Stimulated activated CD4-positive, alpha-beta T cell treated with anti-CD3 and anti-CD28 coated beads, Interleukin-4, amount 100 ng/mL, for 1 hour (primary cell): ENCODE results near the gene GNAL.
A peak's percentile ranks its signal among the peaks of the same experiment; 100 is the strongest.

ENCODE experiments used
- DNase-seq: peaks from one replicate; pipeline ENCODE4 v3.0.0-alpha.2; 2020

GNAL gene

GRCh38 chr18:11729556-11729955 is 40.5 kb downstream of the GNAL start:
- DNase-seq = no peak

GRCh38 chr18:11733031-11733430 is 44.0 kb downstream of the GNAL start:
- peak; percentile 66 for DNase-seq

GRCh38 chr18:11736656-11737055 is 47.6 kb downstream of the GNAL start:
- no peak for DNase-seq

DNA sequence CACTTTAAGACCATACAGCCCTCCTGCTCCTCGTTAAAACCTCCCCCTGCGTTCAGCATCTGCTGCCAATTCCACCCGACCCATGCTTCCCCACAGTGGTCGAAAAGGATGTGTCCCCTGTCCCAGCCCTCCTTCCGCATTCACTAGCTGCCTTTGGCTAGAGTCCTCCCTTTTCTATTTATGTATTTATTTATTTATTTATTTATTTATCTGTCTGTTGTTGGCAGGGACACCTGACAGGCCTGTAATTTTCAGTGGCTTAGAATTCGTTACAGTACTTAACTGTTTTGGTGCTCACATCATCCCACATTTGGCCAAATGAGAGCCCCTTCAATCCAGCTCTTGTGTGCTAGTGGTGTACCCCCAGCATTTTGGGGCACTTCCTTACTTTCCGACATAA is 50.8 kb downstream of the GNAL start:
- DNase-seq = no peak

DNA sequence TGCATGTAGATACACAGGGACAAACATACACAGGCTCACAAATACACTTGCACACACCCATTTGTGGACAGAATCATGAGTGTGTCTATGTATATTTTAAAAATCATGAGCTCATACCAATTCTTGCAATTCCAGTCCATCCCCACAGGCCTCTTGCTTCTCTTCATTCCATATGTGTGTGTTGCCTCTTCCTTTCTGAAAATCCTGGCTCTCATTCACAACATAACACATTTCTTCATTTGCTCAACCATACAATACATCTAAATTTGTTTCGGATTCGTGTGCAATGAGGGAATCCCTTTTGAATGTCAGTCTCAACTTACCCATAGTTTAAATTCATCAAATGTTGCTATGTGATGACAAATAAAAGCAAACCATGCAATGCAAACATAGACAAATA is 51.4 kb downstream of the GNAL start:
- no peak for DNase-seq

GRCh38 chr18:11741505-11742145 is 52.6 kb downstream of the GNAL start:
- no peak for DNase-seq

DNA sequence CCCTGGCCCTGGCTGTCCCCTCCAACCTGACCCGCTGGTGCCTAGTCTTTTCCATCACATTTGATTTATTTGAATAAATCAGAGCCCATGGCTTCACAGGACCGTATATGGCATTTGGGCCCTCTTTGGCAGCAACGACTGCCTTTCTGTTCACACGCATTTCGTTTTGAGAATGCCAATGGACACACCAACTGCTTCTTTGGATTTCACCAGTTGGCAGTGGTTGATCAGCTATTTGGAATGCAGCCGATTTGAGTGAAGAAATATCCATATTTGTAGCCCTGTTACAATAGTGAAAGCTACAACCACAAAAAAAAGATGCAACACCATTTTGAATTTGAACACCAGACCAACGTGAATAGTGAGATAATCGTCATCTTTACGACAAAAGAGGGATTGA is 56.5 kb downstream of the GNAL start:
- no peak for DNase-seq

DNA sequence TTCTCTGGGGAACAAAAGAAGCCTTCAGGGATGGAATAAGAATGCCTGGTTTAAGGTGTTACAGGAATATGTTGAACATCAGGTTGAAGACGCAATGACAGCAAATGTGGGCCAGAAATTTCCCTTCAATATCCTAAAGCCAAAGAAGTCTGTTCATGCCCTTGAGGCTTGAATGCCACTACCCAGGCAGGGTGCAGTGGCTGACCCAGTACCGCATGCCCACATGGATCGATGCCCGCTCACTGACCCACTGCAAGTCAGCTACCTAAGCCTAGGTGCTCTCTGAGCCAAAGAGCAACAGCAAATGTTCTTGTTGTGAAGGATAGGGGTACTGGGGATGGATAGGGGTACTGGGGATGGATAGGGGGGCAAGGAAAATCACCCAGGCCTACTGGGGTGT is 58.2 kb downstream of the GNAL start:
- no peak for DNase-seq

DNA sequence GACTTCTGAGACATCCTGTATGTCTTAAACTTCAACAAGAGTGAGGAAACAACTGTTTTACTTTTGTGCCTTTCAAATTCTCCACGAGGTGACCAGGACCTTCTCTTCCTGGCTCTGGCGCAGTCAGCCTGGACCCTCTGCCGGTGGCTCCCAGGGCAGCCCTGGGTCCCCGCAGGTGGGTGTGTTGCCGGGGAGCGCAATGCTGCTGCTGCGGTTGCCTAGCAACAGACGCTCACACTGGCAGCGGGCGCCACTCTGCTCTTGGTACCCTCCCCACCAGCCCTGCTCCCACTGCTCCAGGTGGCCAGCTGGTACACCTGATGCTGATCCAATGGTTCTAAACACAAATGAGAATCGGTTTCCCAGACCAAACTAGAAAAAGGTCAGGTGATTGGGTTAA is 58.7 kb downstream of the GNAL start:
- no peak for DNase-seq

DNA sequence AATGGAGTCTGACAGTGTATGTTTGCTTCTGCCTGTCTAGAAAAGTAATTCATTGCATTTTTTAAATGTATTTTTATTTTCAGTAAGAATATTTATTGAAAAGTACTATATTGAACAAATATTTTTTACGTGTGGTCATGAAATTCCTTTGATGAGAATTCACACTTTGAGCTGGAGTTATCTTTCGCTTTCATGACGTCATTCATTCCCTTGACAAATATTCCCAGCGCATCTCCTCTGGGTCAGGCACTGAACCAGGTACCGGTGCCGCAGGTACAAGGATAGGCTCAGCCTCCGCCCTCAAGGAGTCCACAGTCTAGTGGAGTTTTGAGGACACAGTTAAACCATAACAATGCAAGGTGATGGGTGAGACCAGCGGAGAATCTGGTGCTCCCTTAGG is 60.2 kb downstream of the GNAL start:
- DNase-seq = no peak

DNA sequence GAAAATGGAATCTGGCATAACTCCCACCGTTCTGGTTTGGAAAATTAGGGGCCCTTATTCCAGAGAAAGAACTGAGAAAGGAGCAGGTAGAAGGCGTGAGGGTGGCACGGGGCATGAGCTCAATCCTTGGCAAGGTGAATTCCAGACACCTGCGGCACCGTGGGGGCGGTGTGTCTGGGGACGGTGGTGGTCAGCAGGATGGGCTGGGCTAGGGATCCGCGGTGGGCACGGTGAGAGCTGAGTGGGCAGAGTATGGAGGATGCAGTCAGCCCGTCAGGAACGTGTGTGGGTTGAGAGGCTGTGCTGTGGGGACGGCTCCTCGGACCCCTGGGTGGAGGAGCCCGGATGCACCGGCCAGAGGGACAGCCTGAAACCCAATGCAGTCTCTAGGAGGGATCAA is 61.1 kb downstream of the GNAL start:
- no peak for DNase-seq

DNA sequence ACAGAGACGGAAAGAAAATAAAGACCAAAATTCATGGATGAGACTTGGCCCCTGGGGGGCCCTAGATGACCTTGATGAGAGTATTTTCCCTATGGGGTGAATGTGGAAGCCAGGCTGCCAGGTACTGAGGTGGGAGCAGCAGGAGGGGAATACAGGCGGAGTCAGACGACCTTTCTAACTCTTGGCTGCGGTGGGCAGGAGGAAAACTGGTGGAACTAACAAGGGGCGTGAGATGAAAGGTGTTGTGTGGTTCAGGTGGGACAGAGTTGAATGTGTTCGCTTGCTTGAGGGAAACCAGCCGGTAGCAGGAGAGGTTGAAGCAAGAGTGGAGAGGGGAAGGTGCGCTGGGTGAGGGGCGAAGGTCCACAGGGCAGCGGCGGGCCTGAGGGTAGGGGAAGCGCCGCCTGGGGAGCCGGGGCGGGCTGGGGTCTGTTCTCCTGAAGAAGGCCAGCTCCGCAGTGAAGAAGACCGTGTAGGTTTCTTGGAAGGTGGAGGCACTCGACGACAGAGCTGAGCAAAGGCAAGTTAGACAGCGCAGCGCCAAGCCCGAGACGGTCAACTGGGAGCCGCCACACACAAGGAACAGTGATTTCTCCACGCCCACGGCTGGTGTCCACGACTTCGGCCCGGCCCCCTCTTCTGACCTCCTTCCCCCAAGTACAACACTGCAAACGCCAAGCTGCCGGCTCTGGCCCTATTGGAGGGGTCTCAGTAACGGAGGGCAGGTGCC is 61.7 kb downstream of the GNAL start:
- no peak for DNase-seq

DNA sequence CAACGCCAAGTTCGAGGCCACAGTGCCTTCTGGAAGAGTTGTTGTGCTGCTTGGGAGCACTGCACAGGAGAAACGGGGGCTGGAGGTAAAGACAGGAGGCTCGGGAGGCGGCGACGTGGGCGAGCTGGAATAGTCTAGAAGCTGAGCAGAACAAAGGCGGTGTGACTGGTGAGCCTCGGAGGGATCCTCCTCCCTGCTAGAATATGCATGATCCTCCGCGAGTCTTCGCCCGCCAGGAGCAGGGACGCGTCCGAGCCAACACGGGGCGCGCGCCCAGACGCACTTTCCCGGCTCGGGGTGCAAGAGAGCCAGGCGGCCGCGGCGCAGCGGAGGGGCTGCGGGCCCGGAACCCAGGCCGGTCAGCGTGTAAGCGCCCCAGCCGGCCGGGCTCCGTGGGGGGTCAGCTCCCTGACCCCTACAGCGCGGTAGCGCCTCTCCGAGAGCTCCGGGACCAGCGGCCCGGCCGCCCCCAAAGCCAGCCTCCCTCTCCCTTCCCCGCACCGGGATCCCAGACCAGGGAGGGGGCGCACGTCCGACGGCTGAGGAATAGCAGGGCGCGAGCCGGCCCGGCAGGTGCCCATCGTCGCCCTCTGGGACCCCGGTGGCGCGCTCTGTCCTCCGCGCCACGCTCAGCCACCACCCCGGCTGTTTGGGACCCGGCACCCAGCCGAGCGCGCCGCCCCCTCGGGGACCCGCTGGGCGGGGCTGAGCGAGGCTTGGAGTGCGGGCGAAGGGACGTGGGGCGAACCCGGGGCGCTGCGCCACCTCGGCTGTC is 62.5 kb downstream of the GNAL start:
- no peak for DNase-seq

- DNase-seq = no peak
These were observed 63.2 kb downstream of the GNAL start for GRCh38 chr18:11752116-11752911.

GRCh38 chr18:11754979-11755378 is 65.9 kb downstream of the GNAL start:
- DNase-seq = no peak

DNA sequence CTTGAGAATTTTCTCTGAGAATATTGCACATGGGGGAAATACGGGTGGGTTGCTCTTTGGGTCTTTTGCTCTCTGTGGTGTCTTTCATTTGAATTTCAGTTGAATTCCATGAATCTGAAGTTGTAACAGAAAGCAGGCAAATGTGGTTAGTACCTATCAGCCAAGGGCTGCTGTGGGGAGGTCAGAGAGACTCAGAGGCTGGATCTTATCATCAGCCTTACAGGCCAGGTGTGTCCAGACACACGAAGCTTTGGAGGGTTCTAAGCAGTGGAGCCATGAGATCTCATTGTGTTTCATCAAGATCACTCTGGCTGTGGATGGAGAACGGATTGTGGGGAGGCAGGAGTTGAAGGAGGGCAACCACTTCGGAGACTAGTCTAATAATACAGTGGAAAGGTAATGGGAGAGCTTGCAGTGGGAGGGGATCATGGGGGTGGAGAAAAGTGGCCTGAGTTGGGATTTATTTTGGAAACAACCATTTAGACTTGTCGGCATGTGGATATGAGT is 68.1 kb downstream of the GNAL start:
- DNase-seq = no peak

DNA sequence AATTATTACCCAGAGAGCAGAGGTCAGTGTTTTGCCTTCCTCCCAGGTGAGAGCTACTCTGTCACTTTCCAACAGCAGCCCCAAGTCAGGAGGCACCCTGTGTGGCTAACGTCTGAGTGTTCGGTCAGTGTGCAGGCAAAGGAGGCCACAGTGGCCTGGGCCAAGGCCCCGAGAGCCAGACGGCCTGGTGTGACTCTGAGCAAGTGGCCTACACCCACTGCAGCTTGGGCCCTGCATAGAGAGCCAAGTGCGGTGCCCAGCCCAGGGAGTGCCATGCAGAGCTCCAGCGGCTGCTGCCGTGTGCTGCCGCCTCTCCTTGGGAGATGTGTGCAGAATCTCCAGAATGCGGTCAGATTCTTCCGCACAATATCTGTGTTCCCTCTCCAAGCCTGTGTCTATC is 70.4 kb downstream of the GNAL start:
- DNase-seq = no peak

DNA sequence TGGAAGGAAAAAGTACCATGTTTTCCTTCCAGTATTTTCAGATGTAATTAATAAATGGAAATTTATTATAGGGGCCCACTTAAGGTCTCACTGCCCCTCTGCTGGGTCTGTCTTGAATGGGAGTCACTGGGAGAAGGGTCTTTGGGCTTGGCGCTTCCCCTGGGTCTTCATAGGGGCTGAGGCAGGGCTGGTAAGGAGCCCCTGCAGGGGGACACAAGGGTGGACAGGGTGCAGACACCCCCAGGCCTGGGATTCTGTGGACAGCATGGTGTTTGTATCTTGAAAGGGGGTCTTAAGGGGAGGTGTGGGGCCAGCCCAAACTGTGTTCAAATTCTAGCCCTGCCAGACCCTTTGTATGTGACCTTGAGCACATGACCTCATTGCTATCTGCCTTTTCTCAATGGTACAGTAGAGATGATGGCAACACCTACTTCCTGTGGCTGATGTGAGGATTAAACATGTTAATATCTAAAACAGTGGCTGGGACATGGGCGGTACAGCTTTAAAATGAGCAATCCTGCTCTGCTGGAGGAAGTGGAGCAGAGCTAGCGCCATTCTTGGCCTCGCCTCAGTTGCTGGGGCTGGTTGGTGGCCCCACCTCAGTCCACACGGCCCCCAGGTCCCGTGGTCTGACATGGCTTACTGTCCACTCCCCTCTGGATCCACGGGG is 71.6 kb downstream of the GNAL start:
- DNase-seq = no peak

- DNase-seq = no peak
These were observed 72.5 kb downstream of the GNAL start for GRCh38 chr18:11761553-11761952.

DNA sequence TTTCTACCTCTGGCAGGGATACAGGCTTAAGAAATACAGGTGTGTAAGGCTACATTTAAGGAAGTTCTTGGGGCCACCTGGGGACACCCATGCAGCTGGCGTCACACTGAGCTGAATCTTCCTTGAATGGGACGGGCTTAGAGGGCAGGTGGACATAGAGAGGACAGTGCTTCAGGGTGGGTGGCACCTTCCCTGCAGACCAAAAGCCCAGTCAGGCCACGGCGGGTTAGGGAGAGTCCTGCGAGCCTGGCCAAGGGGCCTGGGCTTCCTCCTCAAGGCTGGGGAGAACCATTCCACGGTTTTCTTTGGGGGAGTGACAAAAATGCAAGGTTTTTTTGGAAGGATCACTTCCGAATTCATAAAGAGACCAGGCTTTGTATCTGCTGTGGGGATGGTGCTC is 73.4 kb downstream of the GNAL start:
- DNase-seq = no peak

GRCh38 chr18:11767329-11767728 is 78.3 kb downstream of the GNAL start:
- DNase-seq = no peak

DNA sequence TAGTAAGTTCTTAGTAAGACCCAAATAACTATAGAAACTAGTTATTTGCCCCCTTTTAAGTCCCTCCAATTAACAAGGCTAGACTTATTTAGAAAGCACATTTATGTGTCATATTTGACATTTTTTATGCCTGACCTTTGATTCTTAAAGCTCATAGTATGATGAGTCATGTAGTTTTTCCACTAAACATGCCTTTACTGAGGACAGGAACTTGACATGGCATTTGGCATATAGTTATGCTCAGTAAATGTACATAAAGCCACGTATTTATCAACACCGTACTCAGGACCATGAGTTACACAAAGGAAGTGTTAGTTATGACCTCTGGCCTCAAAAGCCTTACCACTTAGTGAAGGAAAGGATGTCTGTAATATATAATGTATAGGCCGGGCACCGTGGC is 78.9 kb downstream of the GNAL start:
- DNase-seq = no peak
